Measurements from ENCODE around the gene CTNND2.

DNA sequence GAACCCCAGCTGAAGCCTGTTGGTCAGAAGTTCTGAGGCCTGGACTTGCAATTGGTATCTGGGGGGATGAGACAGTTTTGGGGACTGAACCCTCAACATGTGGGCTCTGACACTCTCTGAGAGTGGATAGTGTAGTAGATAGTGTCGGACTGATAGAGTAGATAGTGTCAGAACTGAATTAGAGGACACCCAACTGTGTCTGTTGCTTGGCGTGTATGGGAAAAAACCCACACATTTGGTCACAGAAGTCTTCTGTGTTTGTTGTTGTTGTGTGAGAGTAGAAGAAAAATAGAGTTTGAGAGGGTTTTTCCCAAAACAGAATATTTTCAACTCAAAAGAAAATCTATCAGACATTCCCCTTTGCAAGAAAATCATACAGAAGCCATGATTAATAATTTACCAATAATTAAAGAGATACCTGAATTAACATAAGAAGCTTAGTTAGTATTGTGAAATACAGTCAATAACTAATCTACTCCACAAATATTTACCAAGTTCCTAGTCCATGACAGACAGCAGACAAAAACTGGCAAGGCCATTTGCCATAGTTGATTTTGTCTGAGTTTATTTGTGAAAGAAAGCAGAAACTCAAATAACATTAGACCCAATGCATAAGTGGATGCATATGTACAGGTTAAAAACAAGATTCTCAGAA is 170.9 kb downstream of the CTNND2 start:
- TF ChIP-seq, protein P1, sequence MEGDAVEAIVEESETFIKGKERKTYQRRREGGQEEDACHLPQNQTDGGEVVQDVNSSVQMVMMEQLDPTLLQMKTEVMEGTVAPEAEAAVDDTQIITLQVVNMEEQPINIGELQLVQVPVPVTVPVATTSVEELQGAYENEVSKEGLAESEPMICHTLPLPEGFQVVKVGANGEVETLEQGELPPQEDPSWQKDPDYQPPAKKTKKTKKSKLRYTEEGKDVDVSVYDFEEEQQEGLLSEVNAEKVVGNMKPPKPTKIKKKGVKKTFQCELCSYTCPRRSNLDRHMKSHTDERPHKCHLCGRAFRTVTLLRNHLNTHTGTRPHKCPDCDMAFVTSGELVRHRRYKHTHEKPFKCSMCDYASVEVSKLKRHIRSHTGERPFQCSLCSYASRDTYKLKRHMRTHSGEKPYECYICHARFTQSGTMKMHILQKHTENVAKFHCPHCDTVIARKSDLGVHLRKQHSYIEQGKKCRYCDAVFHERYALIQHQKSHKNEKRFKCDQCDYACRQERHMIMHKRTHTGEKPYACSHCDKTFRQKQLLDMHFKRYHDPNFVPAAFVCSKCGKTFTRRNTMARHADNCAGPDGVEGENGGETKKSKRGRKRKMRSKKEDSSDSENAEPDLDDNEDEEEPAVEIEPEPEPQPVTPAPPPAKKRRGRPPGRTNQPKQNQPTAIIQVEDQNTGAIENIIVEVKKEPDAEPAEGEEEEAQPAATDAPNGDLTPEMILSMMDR (IDR thresholded peaks at IDR 0.05 in 4 of 5, conservative IDR thresholded peaks at IDR 0.05 in 1 of 5), result no peak
- TF ChIP-seq POLR2A (IDR thresholded peaks at IDR 0.05), result no peak
